K562 (cell line): ENCODE data around the gene UBE2M. TPM values are rescaled to one million over a fixed set of nuclear protein-coding genes. Genes with fewer than 3 reads are reported as not detected.
A peak's percentile ranks its signal among the peaks of the same experiment; 100 is the strongest.

Experiments
- BCL6 ChIP-seq: fragments of 250-450 bp; sonication (Bioruptor Pico); IDR thresholded peaks from 2 replicates; pipeline ENCODE4 v1.4.0; 2020
- CREB1 ChIP-seq, 2 experiments: sonication (generic) in 1 of 2; formaldehyde crosslinking in 1 of 2; IDR thresholded peaks; 2 replicates each; pipeline versions ENCODE4 v1.6.1 to v1.8.0; 2012 to 2022; ENCODE audit warnings: inconsistent platforms in 1 of 2, mild to moderate bottlenecking in 1 of 2, missing genetic modification reagents in 1 of 2, moderate library complexity in 1 of 2
- DPF2 ChIP-seq: fragments of 450-650 bp; IDR thresholded peaks from 2 replicates; pipeline ENCODE4 v1.6.1; 2016
- ELK1 ChIP-seq: sonication (generic); formaldehyde crosslinking; IDR thresholded peaks from 2 replicates; pipeline ENCODE4 v1.8.1; 2022; ENCODE audit warnings: missing genetic modification reagents
- FOXP1 ChIP-seq: sonication (generic); formaldehyde crosslinking; IDR thresholded peaks from 2 replicates; pipeline ENCODE4 v1.8.0; 2022; ENCODE audit warnings: mild to moderate bottlenecking, missing genetic modification reagents
- FOXP4 ChIP-seq: sonication (generic); formaldehyde crosslinking; IDR thresholded peaks from 2 replicates; pipeline ENCODE4 v1.8.0; 2022; ENCODE audit warnings: mild to moderate bottlenecking, missing genetic modification reagents, borderline replicate concordance
- GATA2 ChIP-seq: sonication (generic); formaldehyde crosslinking; IDR thresholded peaks from 2 replicates; pipeline ENCODE4 v1.4.0; 2020; ENCODE audit warnings: mild to moderate bottlenecking, missing genetic modification reagents
- GTF2F1 ChIP-seq: IDR thresholded peaks from 2 replicates; pipeline ENCODE4 v1.6.1; 2011; ENCODE audit warnings: low read depth, low read length, improper control_type of control experiment
- HNRNPUL1 ChIP-seq: fragments of 200-400 bp; formaldehyde crosslinking; IDR thresholded peaks from 2 replicates; pipeline ENCODE4 v1.6.1; 2017; ENCODE audit warnings: low read length
- JUND ChIP-seq, 2 experiments: IDR thresholded peaks; 2 replicates in 1 of 2; 3 replicates in 1 of 2; pipeline ENCODE4 v1.6.1; 2011; ENCODE audit warnings: borderline replicate concordance in 2 of 2, low read depth in 2 of 2, low read length in 2 of 2, improper control_type of control experiment in 1 of 2, missing biosample characterization in 1 of 2, missing genetic modification characterization in 1 of 2, missing genetic modification reagents in 1 of 2
- MAX ChIP-seq: sonication (generic); formaldehyde crosslinking; IDR thresholded peaks from 2 replicates; pipeline ENCODE4 v1.9.0; 2022; ENCODE audit warnings: mild to moderate bottlenecking, missing genetic modification reagents
- MCM2 ChIP-seq: fragments of 450-650 bp; IDR thresholded peaks from 2 replicates; pipeline ENCODE4 v1.6.1; 2017; ENCODE audit warnings: low read depth, mild to moderate bottlenecking
- MEF2A ChIP-seq: IDR thresholded peaks from 2 replicates; pipeline ENCODE4 v1.6.1; 2011; ENCODE audit warnings: low read depth, mild to moderate bottlenecking, low read length, moderate library complexity; ENCODE audit not compliant: control insufficient read depth
- MEIS2 ChIP-seq: fragments of 450-650 bp; IDR thresholded peaks from 2 replicates; pipeline ENCODE4 v1.6.1; 2014; ENCODE audit warnings: mild to moderate bottlenecking; ENCODE audit not compliant: partially characterized antibody
- SMAD2 ChIP-seq: fragments of 150-350 bp; IDR thresholded peaks from 2 replicates; pipeline ENCODE4 v1.6.1; 2014; ENCODE audit warnings: low read depth, mild to moderate bottlenecking, low read length
- TARDBP ChIP-seq: fragments of 450-650 bp; IDR thresholded peaks from 2 replicates; pipeline ENCODE4 v1.6.1; 2016
- UBTF ChIP-seq, 2 experiments: IDR thresholded peaks; 2 replicates each; pipeline ENCODE4 v1.6.1; 2012; ENCODE audit warnings: improper control_type of control experiment in 2 of 2, low read depth in 2 of 2, low read length in 2 of 2, borderline replicate concordance in 1 of 2
- ZBTB7A ChIP-seq: IDR thresholded peaks from 2 replicates; pipeline ENCODE4 v1.6.1; 2011; ENCODE audit warnings: low read depth, mild to moderate bottlenecking, low read length, moderate library complexity, borderline replicate concordance; ENCODE audit not compliant: control insufficient read depth
- ZBTB8A ChIP-seq: fragments of 450-650 bp; IDR thresholded peaks from 2 replicates; pipeline ENCODE4 v1.6.1; 2018; ENCODE audit warnings: mild to moderate bottlenecking, moderate library complexity; ENCODE audit not compliant: partially characterized antibody
- ZC3H11A ChIP-seq: IDR thresholded peaks from 2 replicates; pipeline ENCODE4 v1.6.1; 2012; ENCODE audit warnings: low read depth, low read length, improper control_type of control experiment
- ZNF134 ChIP-seq: fragments of 250-450 bp; sonication (Bioruptor Pico); conservative IDR thresholded peaks from 2 replicates; pipeline ENCODE4 v1.4.0; 2020
- ZNF175 ChIP-seq: fragments of 200-800 bp; sonication (Bioruptor generic); IDR thresholded peaks from 2 replicates; pipeline ENCODE4 v1.6.1; 2016; ENCODE audit warnings: low read depth, mild to moderate bottlenecking, missing genetic modification characterization, missing compliant biosample characterization
- polyA plus RNA-seq, 8 experiments: library from polyadenylated mRNA; depleted of rRNA in 4 of 8; stranded (reverse) in 5 of 8; unstranded in 3 of 8; fragments of >200 nt; fragmentation: Nextera tagmentation in 2 of 8; fragmentation: Illumina TruSeq in 1 of 8; extraction: Ambion mirVana in 2 of 8; extraction: Trizol in 1 of 8; gene quantifications; 2 replicates each; pipeline versions ENCODE4 v1.2.1 to v1.2.3, GENCODE V29; 2011 to 2014; ENCODE audit warnings: inconsistent platforms in 1 of 8, missing spikeins in 1 of 8
- total RNA-seq, 7 experiments: library from RNA; depleted of rRNA in 6 of 7; stranded (reverse); fragments of >200 nt in 6 of 7; fragmentation: Illumina TruSeq in 2 of 7; extraction: Trizol in 2 of 7; gene quantifications; 2 replicates each; pipeline versions ENCODE4 v1.2.1 to v1.2.3, GENCODE V29; 2011 to 2021; ENCODE audit warnings: low replicate concordance in 1 of 7

UBE2M gene
- total and polyA plus RNA-seq, 9 of the 15 experiments (the other 6 are each of a cell fraction or from before 2014, with no cell fraction given) = 0.92 to 163 (median 85.7) TPM

- TF ChIP-seq HNRNPUL1 (peak; percentile 85; the same call in 1 of the 2 replicates), CREB1 (IDR thresholded peaks at IDR 0.05) (peak; percentile 90), CREB1 (CRISPR knock-in tag; IDR thresholded peaks at IDR 0.05) (peak; percentile 94), DPF2 (no peak), MEIS2 (peak; percentile 97), FOXP4 (CRISPR knock-in tag) (peak; percentile 79), SMAD2 (no peak), GATA2 (no peak), ZBTB7A (peak; percentile 91; the same call in 1 of the 2 replicates), ZBTB8A (no peak), BCL6 (CRISPR knock-in tag) (no peak), MEF2A (no peak), JUND (IDR thresholded peaks at IDR 0.05; ENCODE audit: borderline replicate concordance, low read depth, low read length) (peak; percentile 76), JUND (tag; IDR thresholded peaks at IDR 0.05; ENCODE audit: borderline replicate concordance, low read depth, low read length) (peak; percentile 37; the same call in 1 of the 3 replicates), ZNF134 (CRISPR knock-in tag) (0 out of 2 replicates have a peak, but pooled peaks have one; percentile 6), ELK1 (CRISPR knock-in tag) (no peak), MCM2 (no peak), UBTF (IDR thresholded peaks at IDR 0.05; ENCODE audit: borderline replicate concordance in 1 of 2, low read depth in 2 of 2, low read length in 2 of 2) (no peak), MAX (CRISPR knock-in tag) (peak; percentile 45), ZC3H11A (peak; percentile 27; the same call in 1 of the 2 replicates), FOXP1 (no peak), ZNF175 (no peak), GTF2F1 (0 out of 2 replicates have a peak, but pooled peaks have one; percentile 40), TARDBP (no peak)
Measured at GRCh38 chr19:58554494-58555368, 3.7 kb downstream of the UBE2M start, which contains the start of gene CHMP2A (continued).
